ENCODE results near the gene NSUN4. TPM values are rescaled to one million over a fixed set of nuclear protein-coding genes. Genes with fewer than 3 reads are reported as not detected.
"Not testable (repeated sequence)": the region's sequence is repeated elsewhere in the genome, so short reads cannot be mapped to it uniquely, and the experiment has no call there.

Gene NSUN4
- total RNA-seq, 4 donors from 2014 or later, result 12.8 to 29.4 (median 18.0) TPM

- DNase-seq, result no peak
- peaks cover 0 to 19% (median 0%) of the 10 kb centered on the region in 4 donors for H3K4me1 ChIP-seq
- no peak overlapping the region for H3K27ac ChIP-seq
- peaks cover 0 to 63% (median 4%) of the 10 kb centered on the region in 3 donors for H3K36me3 ChIP-seq
- no peaks in the 10 kb centered on the region for H3K9me3 ChIP-seq
- no peak overlapping the region for H3K4me3 ChIP-seq
- TF ChIP-seq, protein P1, sequence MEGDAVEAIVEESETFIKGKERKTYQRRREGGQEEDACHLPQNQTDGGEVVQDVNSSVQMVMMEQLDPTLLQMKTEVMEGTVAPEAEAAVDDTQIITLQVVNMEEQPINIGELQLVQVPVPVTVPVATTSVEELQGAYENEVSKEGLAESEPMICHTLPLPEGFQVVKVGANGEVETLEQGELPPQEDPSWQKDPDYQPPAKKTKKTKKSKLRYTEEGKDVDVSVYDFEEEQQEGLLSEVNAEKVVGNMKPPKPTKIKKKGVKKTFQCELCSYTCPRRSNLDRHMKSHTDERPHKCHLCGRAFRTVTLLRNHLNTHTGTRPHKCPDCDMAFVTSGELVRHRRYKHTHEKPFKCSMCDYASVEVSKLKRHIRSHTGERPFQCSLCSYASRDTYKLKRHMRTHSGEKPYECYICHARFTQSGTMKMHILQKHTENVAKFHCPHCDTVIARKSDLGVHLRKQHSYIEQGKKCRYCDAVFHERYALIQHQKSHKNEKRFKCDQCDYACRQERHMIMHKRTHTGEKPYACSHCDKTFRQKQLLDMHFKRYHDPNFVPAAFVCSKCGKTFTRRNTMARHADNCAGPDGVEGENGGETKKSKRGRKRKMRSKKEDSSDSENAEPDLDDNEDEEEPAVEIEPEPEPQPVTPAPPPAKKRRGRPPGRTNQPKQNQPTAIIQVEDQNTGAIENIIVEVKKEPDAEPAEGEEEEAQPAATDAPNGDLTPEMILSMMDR (IDR thresholded peaks at IDR 0.05), result no peak
- no peak for TF ChIP-seq POLR2A (IDR thresholded peaks at IDR 0.05)
- H3K27me3 ChIP-seq, result no peaks in the 10 kb centered on the region
Measured at GRCh38 chr1:46309401-46310159, 31.0 kb upstream of the NSUN4 start.

DNA sequence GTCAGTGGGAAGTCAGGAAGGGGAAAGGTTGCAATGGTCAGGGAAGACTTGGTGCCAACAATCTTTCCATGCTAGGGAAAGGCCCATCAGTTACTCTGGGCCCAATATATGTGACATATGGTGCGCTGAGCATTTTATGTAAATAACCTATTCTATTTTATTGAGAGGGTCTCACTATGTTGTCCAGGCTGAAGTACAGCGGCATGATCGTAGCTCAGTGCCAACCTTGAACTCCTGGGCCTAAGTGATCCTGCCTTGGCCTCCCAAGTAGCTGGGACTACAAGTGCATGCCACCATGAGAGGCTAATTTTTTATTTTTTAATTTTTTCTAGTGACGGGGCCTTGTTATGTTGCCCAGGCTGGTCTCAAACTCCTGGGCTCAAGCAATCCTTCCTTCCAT lies 30.3 kb upstream of the NSUN4 start:
- Histone ChIP-seq H3K4me1 (peaks cover 0 to 13% (median 0%) of the 10 kb centered on the region in 4 donors), H3K36me3 (peaks cover 0 to 70% (median 4%) of the 10 kb centered on the region in 3 donors), H3K27me3 (no peaks in the 10 kb centered on the region), H3K9me3 (no peaks in the 10 kb centered on the region), H3K27ac (no peak overlapping the region), H3K4me3 (no peak overlapping the region)
- TF ChIP-seq, protein P1 (IDR thresholded peaks at IDR 0.05), result no peak
- TF ChIP-seq POLR2A (IDR thresholded peaks at IDR 0.05), result no peak
- DNase-seq, result no peak

DNA sequence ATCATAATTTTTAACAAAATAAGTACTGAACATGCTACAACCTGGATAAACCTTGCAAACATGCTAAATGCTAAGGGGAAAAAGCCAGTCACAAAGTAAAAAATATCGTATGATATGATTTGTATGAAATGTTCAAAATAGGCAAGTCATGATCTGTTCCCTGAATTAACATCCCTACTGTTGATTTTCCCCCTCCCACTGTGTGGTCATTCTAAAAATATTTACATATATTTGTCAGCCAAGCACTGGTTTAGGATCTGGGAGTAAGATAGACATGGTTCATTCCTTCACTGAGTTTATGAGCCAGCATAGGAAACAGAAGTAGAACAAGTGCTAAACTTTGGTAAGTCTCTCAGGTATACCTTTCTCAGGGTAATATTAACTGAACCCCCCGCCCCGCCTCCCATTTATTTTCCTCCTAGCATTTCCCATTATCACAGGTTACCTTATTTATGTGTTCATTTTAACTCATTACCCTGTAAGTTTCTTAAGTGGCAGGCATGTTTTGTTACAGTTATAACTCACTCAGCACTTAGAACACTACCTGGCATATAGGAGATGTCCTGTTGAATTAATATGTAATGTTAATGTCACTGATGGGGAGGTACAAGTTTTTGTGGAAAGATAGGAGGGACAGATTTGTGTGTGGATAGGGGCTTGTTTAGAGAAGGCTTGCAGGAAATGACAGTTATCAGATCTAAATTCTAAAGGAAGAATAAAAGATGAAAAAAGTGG lies 24.8 kb upstream of the NSUN4 start:
- no peaks in the 10 kb centered on the region for H3K9me3 ChIP-seq
- no peak for DNase-seq
- no peak overlapping the region for H3K4me3 ChIP-seq
- TF ChIP-seq, protein P1 (IDR thresholded peaks at IDR 0.05), result no peak
- TF ChIP-seq POLR2A (IDR thresholded peaks at IDR 0.05), result no peak
- no peaks in the 10 kb centered on the region for H3K4me1 ChIP-seq
- no peaks in the 10 kb centered on the region for H3K27me3 ChIP-seq
- no peak overlapping the region for H3K27ac ChIP-seq
- peaks cover 0 to 73% (median 4%) of the 10 kb centered on the region in 3 donors for H3K36me3 ChIP-seq

GRCh38 chr1:46317323-46317722 lies 23.3 kb upstream of the NSUN4 start:
- no peak overlapping the region for H3K4me3 ChIP-seq
- no peaks in the 10 kb centered on the region for H3K27me3 ChIP-seq
- DNase-seq, result no peak
- no peak for TF ChIP-seq POLR2A (IDR thresholded peaks at IDR 0.05)
- TF ChIP-seq, protein P1 (IDR thresholded peaks at IDR 0.05), result no peak
- H3K27ac ChIP-seq, result no peak overlapping the region
- H3K36me3 ChIP-seq, result peaks cover 0 to 58% (median 4%) of the 10 kb centered on the region in 3 donors
- H3K4me1 ChIP-seq, result no peaks in the 10 kb centered on the region
- H3K9me3 ChIP-seq, result no peaks in the 10 kb centered on the region

- not testable (repeated sequence) for DNase-seq, H3K9me3 ChIP-seq, H3K4me3 ChIP-seq, H3K27me3 ChIP-seq, H3K27ac ChIP-seq, H3K4me1 ChIP-seq
- peaks cover 0 to 38% (median 0%) of the 10 kb centered on the region in 3 donors for H3K36me3 ChIP-seq
Measured at GRCh38 chr1:46319301-46319700, 21.3 kb upstream of the NSUN4 start.

- not testable (repeated sequence) for H3K27ac ChIP-seq, DNase-seq, H3K9me3 ChIP-seq, H3K4me1 ChIP-seq, H3K27me3 ChIP-seq, H3K4me3 ChIP-seq
- peaks cover 0 to 29% (median 0%) of the 10 kb centered on the region in 3 donors for H3K36me3 ChIP-seq
Measured at GRCh38 chr1:46319960-46320914, 20.4 kb upstream of the NSUN4 start.

DNA sequence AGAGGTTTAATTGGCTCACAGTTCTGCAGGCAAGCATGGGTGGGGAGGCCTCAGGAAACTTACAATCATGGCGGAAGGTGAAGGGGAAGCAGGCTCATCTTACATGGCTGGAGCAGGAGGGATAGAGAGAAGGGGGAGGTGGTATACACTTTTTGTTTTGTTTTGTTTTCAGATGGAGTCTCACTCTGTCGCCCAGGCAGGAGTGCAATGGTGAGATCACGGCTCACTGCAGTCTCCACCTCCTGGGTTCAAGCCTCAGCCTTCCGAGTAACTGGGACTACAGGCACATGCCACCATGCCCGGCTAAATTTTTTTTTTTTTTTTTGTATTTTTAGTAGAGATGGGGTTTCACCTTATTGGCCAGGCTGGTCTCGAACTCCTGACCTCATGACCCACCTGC lies 18.4 kb upstream of the NSUN4 start:
- not testable (repeated sequence) for H3K4me1 ChIP-seq, DNase-seq, H3K27ac ChIP-seq, H3K36me3 ChIP-seq, H3K4me3 ChIP-seq, H3K27me3 ChIP-seq, H3K9me3 ChIP-seq

DNA sequence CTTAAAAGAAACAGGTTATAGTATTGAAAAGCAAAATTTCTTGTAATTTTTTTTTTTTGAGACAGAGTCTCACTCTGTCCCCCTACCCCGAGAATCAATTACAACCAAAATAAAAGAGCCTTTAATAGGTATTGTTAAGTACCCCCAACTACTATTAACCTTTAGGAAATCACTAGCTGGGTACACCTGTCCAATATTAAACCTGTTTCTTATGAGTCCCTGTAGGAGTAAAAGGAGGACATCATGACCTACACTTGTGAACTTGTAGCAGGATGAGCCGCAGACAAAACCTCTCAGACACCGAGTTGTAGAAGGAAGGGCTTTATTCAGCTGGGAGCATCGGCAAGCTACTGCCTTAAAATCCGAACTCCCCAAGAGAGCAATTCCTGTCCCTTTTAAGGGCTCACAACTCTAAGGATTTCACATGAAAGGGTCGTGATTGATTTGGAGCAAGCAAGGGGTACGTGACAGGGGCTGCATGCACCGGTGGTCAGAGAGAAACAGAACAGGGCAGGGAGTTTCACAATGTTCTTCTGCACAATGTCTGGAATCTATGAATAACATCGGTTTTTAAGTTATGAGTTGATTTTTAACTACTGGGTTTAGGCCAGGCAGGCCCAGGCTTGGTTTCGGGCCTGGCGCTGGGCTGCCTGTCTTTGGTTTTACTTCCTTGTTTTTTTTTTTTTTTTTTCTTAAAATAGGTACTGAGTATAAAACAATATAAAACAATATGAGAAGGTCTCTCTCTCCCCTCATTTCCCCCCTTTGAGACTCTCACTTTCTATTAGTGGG lies 15.1 kb upstream of the NSUN4 start:
- H3K36me3 ChIP-seq, H3K27me3 ChIP-seq, H3K4me3 ChIP-seq, H3K4me1 ChIP-seq, H3K9me3 ChIP-seq: not testable (repeated sequence)
- peak overlapping the region in 2 of 4 donors; percentile 40 to 59 for H3K27ac ChIP-seq
- peak in 1 of 3 donors; percentile 37 for DNase-seq

GRCh38 chr1:46328182-46328581 lies 12.4 kb upstream of the NSUN4 start:
- not testable (repeated sequence) for H3K27me3 ChIP-seq, H3K9me3 ChIP-seq, DNase-seq, H3K4me3 ChIP-seq, H3K4me1 ChIP-seq, H3K27ac ChIP-seq, H3K36me3 ChIP-seq

All from Peyer's patch (tissue), 4 donors.